HepG2 (cell line): ENCODE data around the gene SYNJ2. TPM values are rescaled to one million over a fixed set of nuclear protein-coding genes. Genes with fewer than 3 reads are reported as not detected.
A peak's percentile ranks its signal among the peaks of the same experiment; 100 is the strongest.

Experiments used
- ATAC-seq: fragments of 200-7000 bp; cut with Tn5 transposase; 3 replicates; pipeline ENCODE4 v1.9.1; 2020; ENCODE audit warnings: mild to moderate bottlenecking, moderate library complexity
- BruUV-seq: library from RNA; stranded (reverse); fragments of 400-500 nt; replicated peaks from 2 replicates; lab custom pipeline; 2021; lab: Mats Ljungman, UMichigan
- CTCF ChIA-PET: fragments of 300-600 bp; formaldehyde crosslinking; extraction: SDS; loops from one replicate; lab custom pipeline; 2021; ENCODE audit warnings: low total read pairs, inconsistent platforms, low intra/inter-chr PET ratio; lab: Yijun Ruan, JAX
- POLR2A ChIA-PET: fragments of 350-600 bp; sonication (Branson Sonifier 250); formaldehyde crosslinking; loops from one replicate; lab custom pipeline; 2020; ENCODE audit warnings: antibody characterized with exemption, inconsistent platforms; lab: Yijun Ruan, JAX
- DNase-seq: peaks from one replicate; pipeline ENCODE4 v3.0.0-alpha.2; 2015; ENCODE audit warnings: low spot score
- FAIRE-seq: peaks from 3 replicates; lab custom pipeline; 2011; peaks lifted over from hg19 to GRCh38; lab: Jason Lieb, UNC
- H2AFZ ChIP-seq: one replicate; pipeline ENCODE4 v1.6.1; 2011; ENCODE audit warnings: low read length, inconsistent platforms
- H3K27ac ChIP-seq: fragments of 300-600 bp; 3 replicates; pipeline ENCODE4 v1.8.0; 2011; ENCODE audit warnings: mixed run types, mild to moderate bottlenecking, mixed read lengths, low read length, inconsistent platforms; ENCODE audit not compliant: insufficient read depth; ENCODE audit errors: extremely low read length
- H3K27me3 ChIP-seq, 2 experiments: fragments of 200-600 bp in 1 of 2; 2 replicates in 1 of 2; 3 replicates in 1 of 2; pipeline versions ENCODE4 v1.6.0 to v1.8.0; 2011; ENCODE audit warnings: low read length in 2 of 2, mild to moderate bottlenecking in 2 of 2, moderate library complexity in 2 of 2, inconsistent platforms in 1 of 2; ENCODE audit not compliant: insufficient read depth in 2 of 2, control insufficient read depth in 1 of 2
- H3K36me3 ChIP-seq, 2 experiments: fragments of 200-600 bp in 1 of 2; replicated peaks in 1 of 2; 2 replicates in 1 of 2; 3 replicates in 1 of 2; pipeline versions ENCODE4 v1.5.1 to v1.8.0; 2011; ENCODE audit warnings: low read length in 2 of 2, inconsistent platforms in 1 of 2; ENCODE audit not compliant: insufficient read depth in 2 of 2, control insufficient read depth in 1 of 2
- H3K4me1 ChIP-seq: 2 replicates; pipeline ENCODE4 v1.5.1; 2012; ENCODE audit warnings: low read length, inconsistent platforms; ENCODE audit not compliant: insufficient read depth
- H3K4me2 ChIP-seq: 2 replicates; pipeline ENCODE4 v1.6.0; 2011; ENCODE audit warnings: low read depth, low read length, inconsistent platforms
- H3K4me3 ChIP-seq, 3 experiments: fragments of 200-600 bp in 1 of 3; sonication (generic), shearing (Covaris generic) in 1 of 3; replicated peaks in 1 of 3; 2 replicates each; pipeline ENCODE4 v1.5.1; 2011 to 2016; ENCODE audit warnings: low read length in 3 of 3, inconsistent platforms in 2 of 3, low read depth in 2 of 3, mild to moderate bottlenecking in 2 of 3, control low read depth in 1 of 3, mixed read lengths in 1 of 3; ENCODE audit not compliant: insufficient read depth in 1 of 3
- H3K79me2 ChIP-seq: one replicate; pipeline ENCODE4 v1.6.1; 2011; ENCODE audit warnings: low read length, inconsistent platforms; ENCODE audit not compliant: insufficient read depth
- H3K9ac ChIP-seq: 2 replicates; pipeline ENCODE4 v1.6.0; 2011; ENCODE audit warnings: mild to moderate bottlenecking, low read depth, low read length, inconsistent platforms; ENCODE audit not compliant: insufficient read depth
- H3K9me3 ChIP-seq: 2 replicates; pipeline ENCODE4 v1.5.1; 2012; ENCODE audit warnings: mild to moderate bottlenecking, low read length
- H4K20me1 ChIP-seq: 2 replicates; pipeline ENCODE4 v1.6.0; 2011; ENCODE audit warnings: inconsistent platforms, mild to moderate bottlenecking, low read length, moderate library complexity; ENCODE audit not compliant: insufficient read depth
- DMAP1 ChIP-seq: IDR thresholded peaks from 2 replicates; pipeline ENCODE4 v1.6.1; 2016
- FIP1L1 ChIP-seq: fragments of 200-400 bp; formaldehyde crosslinking; IDR thresholded peaks from 2 replicates; pipeline ENCODE4 v1.6.1; 2018; ENCODE audit warnings: low read depth, mild to moderate bottlenecking, low read length, moderate library complexity, borderline replicate concordance; ENCODE audit not compliant: insufficient read depth
- ISL2 ChIP-seq: sonication (generic); formaldehyde crosslinking; IDR thresholded peaks from 2 replicates; pipeline ENCODE4 v1.5.0; 2020; ENCODE audit warnings: missing genetic modification reagents
- JUND ChIP-seq: sonication (generic); formaldehyde crosslinking; IDR thresholded peaks from 2 replicates; pipeline ENCODE4 v1.8.0; 2022; ENCODE audit warnings: mild to moderate bottlenecking, missing genetic modification reagents
- MIXL1 ChIP-seq: IDR thresholded peaks from 2 replicates; pipeline ENCODE4 v1.6.1; 2016
- RBM39 ChIP-seq: fragments of 200-400 bp; formaldehyde crosslinking; IDR thresholded peaks from one replicate; pipeline ENCODE4 v1.6.1; 2018; ENCODE audit warnings: antibody characterized with exemption, mild to moderate bottlenecking, low read depth, low read length; ENCODE audit not compliant: poor library complexity, severe bottlenecking
- RORA ChIP-seq: sonication (generic); formaldehyde crosslinking; IDR thresholded peaks from 2 replicates; pipeline ENCODE4 v1.5.0; 2020; ENCODE audit warnings: mild to moderate bottlenecking, missing genetic modification reagents, moderate library complexity
- ZNF333 ChIP-seq: sonication (generic); formaldehyde crosslinking; IDR thresholded peaks from 2 replicates; pipeline ENCODE4 v1.4.0; 2020; ENCODE audit warnings: mild to moderate bottlenecking, missing genetic modification reagents, borderline replicate concordance
- ZNF557 ChIP-seq: sonication (generic); formaldehyde crosslinking; IDR thresholded peaks from 2 replicates; pipeline ENCODE4 v1.4.0; 2020; ENCODE audit warnings: missing genetic modification reagents
- ZSCAN31 ChIP-seq: sonication (generic); formaldehyde crosslinking; IDR thresholded peaks from 2 replicates; pipeline ENCODE4 v1.5.0; 2020; ENCODE audit warnings: low read depth, mild to moderate bottlenecking, missing genetic modification reagents
- WGBS: methylation state at CpG from one replicate; pipeline ENCODE4 v1.1.6; 2017; ENCODE audit warnings: low lambda C conversion rate; 5-methylcytosine and 5-hydroxymethylcytosine counted together
- in situ Hi-C: cut with HindIII; loops from 2 replicates; pipeline ENCODE4 v1.10.0; 2017; ENCODE audit warnings: low pct_unique_long_range_greater_than_20kb; ENCODE audit not compliant: extremely low pct_ligation_motif_present
- intact Hi-C: fragments of 100-400 bp; cut with micrococcal nuclease; formaldehyde crosslinking; loops from one replicate; pipeline ENCODE4 v1.10.0; 2022; ENCODE audit not compliant: unreplicated experiment
- polyA plus RNA-seq, 8 experiments: library from polyadenylated mRNA; depleted of rRNA in 3 of 8; stranded (reverse) in 7 of 8; unstranded in 1 of 8; fragments of >200 nt; fragmentation: Illumina TruSeq in 4 of 8; extraction: Trizol in 4 of 8; gene quantifications; 2 replicates each; pipeline versions ENCODE4 v1.2.1 to v1.2.3, GENCODE V29; 2011 to 2016; ENCODE audit warnings: low read depth in 4 of 8, missing spikeins in 1 of 8, mixed read lengths in 1 of 8; ENCODE audit not compliant: insufficient read depth in 1 of 8
- total RNA-seq, 5 experiments: library from RNA; depleted of rRNA; stranded (reverse); fragments of >200 nt; fragmentation: Illumina TruSeq; extraction: Trizol; gene quantifications; 2 replicates each; pipeline ENCODE4 v1.2.3, GENCODE V29; 2016; ENCODE audit warnings: low read depth in 1 of 5
- TF ChIP-seq, protein P1 (sequence below): sonication (generic); formaldehyde crosslinking; IDR thresholded peaks from 2 replicates; pipeline ENCODE4 v1.5.0; 2020; ENCODE audit warnings: missing genetic modification reagents
- TF ChIP-seq, protein P2 (sequence below): IDR thresholded peaks from 2 replicates; pipeline ENCODE4 v1.6.1; 2016; ENCODE audit warnings: control low read depth
- TF ChIP-seq, protein P3 (sequence below): sonication (generic); formaldehyde crosslinking; IDR thresholded peaks from 2 replicates; pipeline ENCODE4 v1.9.0; 2021; ENCODE audit warnings: missing genetic modification reagents, borderline replicate concordance
- TF ChIP-seq, protein P4 (sequence below): IDR thresholded peaks from 2 replicates; pipeline ENCODE4 v1.6.1; 2012; ENCODE audit warnings: inconsistent platforms
- TF ChIP-seq, protein P5 (sequence below): sonication (generic); formaldehyde crosslinking; IDR thresholded peaks from 2 replicates; pipeline ENCODE4 v1.8.1; 2023; ENCODE audit warnings: missing genetic modification reagents, mild to moderate bottlenecking, borderline replicate concordance
- TF ChIP-seq, protein P6 (sequence below): sonication (generic); formaldehyde crosslinking; conservative IDR thresholded peaks from 2 replicates; pipeline ENCODE4 v1.8.1; 2023; ENCODE audit warnings: missing genetic modification reagents

SYNJ2 gene
- total and polyA plus RNA-seq, 2 of the 13 experiments (the other 11 are each of a cell fraction or from before 2014, with no cell fraction given) = 39.1 to 57.6 TPM

DNA sequence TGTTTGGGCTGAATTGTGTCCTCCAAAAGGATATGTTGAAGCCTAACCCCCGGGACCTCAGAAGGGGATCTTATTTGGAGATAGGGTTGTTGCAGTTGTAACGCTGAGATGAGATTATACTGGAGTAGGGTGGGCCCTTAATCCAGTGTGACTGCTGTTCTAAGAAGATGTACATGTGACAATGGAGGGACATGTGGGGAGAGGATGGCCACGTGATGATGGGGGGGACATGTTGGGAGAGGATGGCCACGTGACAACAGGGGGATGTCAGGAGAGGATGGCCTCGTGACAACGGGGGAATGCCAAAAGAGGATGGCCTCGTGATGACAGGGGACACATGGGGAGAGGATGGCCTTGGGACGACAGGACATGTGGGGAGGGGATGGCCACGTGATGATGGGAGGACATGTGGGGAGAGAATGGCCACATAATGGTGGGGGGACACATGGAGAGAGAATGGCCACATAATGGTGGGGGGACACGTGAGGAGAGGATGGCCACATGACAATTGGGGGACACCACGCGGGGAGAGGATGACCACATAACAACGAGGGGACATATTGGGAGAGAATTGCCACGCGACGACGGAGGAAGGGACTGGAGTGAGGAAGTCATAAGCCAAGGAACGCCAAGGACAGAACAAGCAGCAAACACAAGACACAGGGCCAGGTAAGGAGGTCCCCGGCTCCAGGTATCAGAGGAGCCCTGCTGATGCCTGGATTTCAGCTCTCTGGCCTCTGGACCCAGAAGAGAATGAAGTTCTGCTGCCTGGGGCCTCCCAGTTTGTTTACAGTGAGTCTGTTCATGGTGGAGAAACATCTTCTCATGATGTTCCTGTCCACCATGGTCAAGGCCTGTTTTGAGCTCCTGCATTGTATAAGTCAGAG, 29.2 kb downstream of the SYNJ2 start:
- peaks cover 10 to 19% of the 10 kb centered on the region in 2 experiments for H3K36me3 ChIP-seq
- in situ Hi-C loops = no loop called here
- no peaks in the 10 kb centered on the region for H3K27me3 ChIP-seq
- POLR2A ChIA-PET = interaction anchor here (0.7 to 11.3 kb wide), 21 partner anchors 8 to 687 kb away, joined by 3 to 345 read pairs (median 10); partner anchors contain the start of genes SYNJ2 and TMEM242
- peaks cover 100% of the 10 kb centered on the region for H3K4me1 ChIP-seq
- FAIRE-seq (no peak), ATAC-seq (peak; percentile 85), DNase-seq (peak; percentile 45)
- peak overlapping the region; percentile 79 for H3K4me2 ChIP-seq
- 35% methylated on average over 19 of the region's 19 CpGs for WGBS
- BruUV-seq = TSS peak; percentile 92
- no peaks in the 10 kb centered on the region for H3K9me3 ChIP-seq
- H3K9ac ChIP-seq = peak overlapping the region; percentile 86
- no peaks in the 10 kb centered on the region for H4K20me1 ChIP-seq
- peak overlapping the region; percentile 99 for H3K27ac ChIP-seq
- H2AFZ ChIP-seq = no peak overlapping the region
- H3K4me3 ChIP-seq = peak overlapping the region in 1 of 3 experiments; percentile 49; a peak in 2 of 6 replicates
- intact Hi-C loops = loop anchor here (1.0 to 2.0 kb wide), 4 partner anchors 23 to 62 kb away; no protein-coding TSS in a partner anchor
- peaks cover 88% of the 10 kb centered on the region for H3K79me2 ChIP-seq
- CTCF ChIA-PET = no interaction called here
- no peak; the same call in 1 of the 2 replicates for TF ChIP-seq JUND (CRISPR knock-in tag)
- TF ChIP-seq RORA = no peak
- TF ChIP-seq ISL2 (CRISPR knock-in tag) = no peak
- TF ChIP-seq, protein P1, sequence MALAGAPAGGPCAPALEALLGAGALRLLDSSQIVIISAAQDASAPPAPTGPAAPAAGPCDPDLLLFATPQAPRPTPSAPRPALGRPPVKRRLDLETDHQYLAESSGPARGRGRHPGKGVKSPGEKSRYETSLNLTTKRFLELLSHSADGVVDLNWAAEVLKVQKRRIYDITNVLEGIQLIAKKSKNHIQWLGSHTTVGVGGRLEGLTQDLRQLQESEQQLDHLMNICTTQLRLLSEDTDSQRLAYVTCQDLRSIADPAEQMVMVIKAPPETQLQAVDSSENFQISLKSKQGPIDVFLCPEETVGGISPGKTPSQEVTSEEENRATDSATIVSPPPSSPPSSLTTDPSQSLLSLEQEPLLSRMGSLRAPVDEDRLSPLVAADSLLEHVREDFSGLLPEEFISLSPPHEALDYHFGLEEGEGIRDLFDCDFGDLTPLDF = peak; percentile 39; the same call in 1 of the 2 replicates
- no peak for TF ChIP-seq MIXL1 (CRISPR knock-in tag)
- TF ChIP-seq ZSCAN31 (CRISPR knock-in tag) = no peak; the same call in 1 of the 2 replicates
- TF ChIP-seq, protein P2, sequence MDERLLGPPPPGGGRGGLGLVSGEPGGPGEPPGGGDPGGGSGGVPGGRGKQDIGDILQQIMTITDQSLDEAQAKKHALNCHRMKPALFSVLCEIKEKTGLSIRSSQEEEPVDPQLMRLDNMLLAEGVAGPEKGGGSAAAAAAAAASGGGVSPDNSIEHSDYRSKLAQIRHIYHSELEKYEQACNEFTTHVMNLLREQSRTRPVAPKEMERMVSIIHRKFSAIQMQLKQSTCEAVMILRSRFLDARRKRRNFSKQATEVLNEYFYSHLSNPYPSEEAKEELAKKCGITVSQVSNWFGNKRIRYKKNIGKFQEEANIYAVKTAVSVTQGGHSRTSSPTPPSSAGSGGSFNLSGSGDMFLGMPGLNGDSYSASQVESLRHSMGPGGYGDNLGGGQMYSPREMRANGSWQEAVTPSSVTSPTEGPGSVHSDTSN (CRISPR knock-in tag) = 0 out of 2 replicates have a peak, but pooled peaks have one; percentile 34
- TF ChIP-seq, protein P3, sequence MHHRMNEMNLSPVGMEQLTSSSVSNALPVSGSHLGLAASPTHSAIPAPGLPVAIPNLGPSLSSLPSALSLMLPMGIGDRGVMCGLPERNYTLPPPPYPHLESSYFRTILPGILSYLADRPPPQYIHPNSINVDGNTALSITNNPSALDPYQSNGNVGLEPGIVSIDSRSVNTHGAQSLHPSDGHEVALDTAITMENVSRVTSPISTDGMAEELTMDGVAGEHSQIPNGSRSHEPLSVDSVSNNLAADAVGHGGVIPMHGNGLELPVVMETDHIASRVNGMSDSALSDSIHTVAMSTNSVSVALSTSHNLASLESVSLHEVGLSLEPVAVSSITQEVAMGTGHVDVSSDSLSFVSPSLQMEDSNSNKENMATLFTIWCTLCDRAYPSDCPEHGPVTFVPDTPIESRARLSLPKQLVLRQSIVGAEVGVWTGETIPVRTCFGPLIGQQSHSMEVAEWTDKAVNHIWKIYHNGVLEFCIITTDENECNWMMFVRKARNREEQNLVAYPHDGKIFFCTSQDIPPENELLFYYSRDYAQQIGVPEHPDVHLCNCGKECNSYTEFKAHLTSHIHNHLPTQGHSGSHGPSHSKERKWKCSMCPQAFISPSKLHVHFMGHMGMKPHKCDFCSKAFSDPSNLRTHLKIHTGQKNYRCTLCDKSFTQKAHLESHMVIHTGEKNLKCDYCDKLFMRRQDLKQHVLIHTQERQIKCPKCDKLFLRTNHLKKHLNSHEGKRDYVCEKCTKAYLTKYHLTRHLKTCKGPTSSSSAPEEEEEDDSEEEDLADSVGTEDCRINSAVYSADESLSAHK = no peak
- TF ChIP-seq RBM39 = peak; percentile 56
- peak; percentile 55; the same call in 1 of the 2 replicates for TF ChIP-seq ZNF557
- no peak for TF ChIP-seq FIP1L1
- peak; percentile 70; the same call in 1 of the 2 replicates for TF ChIP-seq DMAP1 (CRISPR knock-in tag)
- TF ChIP-seq, protein P4, sequence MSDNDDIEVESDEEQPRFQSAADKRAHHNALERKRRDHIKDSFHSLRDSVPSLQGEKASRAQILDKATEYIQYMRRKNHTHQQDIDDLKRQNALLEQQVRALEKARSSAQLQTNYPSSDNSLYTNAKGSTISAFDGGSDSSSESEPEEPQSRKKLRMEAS = peak; percentile 99
- TF ChIP-seq, protein P5, sequence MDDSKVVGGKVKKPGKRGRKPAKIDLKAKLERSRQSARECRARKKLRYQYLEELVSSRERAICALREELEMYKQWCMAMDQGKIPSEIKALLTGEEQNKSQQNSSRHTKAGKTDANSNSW (CRISPR knock-in tag) = peak; percentile 88; the same call in 1 of the 2 replicates
- TF ChIP-seq, protein P6, sequence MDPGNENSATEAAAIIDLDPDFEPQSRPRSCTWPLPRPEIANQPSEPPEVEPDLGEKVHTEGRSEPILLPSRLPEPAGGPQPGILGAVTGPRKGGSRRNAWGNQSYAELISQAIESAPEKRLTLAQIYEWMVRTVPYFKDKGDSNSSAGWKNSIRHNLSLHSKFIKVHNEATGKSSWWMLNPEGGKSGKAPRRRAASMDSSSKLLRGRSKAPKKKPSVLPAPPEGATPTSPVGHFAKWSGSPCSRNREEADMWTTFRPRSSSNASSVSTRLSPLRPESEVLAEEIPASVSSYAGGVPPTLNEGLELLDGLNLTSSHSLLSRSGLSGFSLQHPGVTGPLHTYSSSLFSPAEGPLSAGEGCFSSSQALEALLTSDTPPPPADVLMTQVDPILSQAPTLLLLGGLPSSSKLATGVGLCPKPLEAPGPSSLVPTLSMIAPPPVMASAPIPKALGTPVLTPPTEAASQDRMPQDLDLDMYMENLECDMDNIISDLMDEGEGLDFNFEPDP (CRISPR knock-in tag) = no peak
- no peak for TF ChIP-seq ZNF333 (CRISPR knock-in tag)
